Measurements from ENCODE around the gene GJA3. TPM values are rescaled to one million over a fixed set of nuclear protein-coding genes. Genes with fewer than 3 reads are reported as not detected.
A peak's percentile ranks its signal among the peaks of the same experiment; 100 is the strongest.

GJA3 gene
- total and polyA plus RNA-seq, 2 of the 4 experiments (the other 2 are of a cell fraction), result 1.5 to 2.7 TPM

DNA sequence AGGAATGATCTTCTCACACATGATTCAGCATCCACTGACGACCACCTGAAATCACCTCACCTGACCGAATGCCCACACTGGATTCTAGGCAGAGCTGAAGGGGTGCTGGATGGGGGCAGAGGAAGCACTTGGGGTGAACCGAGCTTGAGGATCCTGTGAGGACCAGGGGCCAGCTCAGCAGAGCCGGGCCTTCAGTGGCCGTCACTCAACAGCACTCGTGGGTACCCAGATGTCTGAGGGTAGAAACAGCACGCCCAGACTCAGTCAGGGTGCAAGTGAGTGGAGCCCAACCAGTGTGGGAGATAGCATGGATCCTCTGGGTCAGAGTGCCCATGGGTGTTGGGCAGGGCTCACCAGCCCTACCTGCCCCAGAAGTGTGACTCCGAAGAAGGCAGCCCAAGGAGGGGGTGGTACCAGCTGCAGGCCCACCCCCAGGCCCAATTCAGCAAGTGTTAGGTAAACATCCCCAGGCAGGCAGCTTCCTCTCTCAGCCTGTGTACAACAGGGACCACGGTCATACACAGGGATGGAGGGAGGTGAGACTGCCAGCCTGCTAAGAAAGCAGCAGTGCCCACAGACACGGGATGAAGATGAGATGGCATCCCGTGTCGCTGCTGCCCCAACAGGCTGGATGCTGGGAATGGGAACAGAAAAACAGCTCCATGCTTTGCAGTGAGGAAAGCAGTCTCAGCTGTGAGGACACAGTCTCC is 16.6 kb downstream of the GJA3 start:
- H3K9me1 ChIP-seq (ENCODE audit: insufficient read depth, low read length), result no peaks in the 10 kb centered on the region
- no peak overlapping the region for H2AK9ac ChIP-seq (replicated peaks; ENCODE audit: low read depth, low read length, poor library complexity)
- ChIA-PET POLR2A (ENCODE audit: unreplicated experiment) (no interaction called here), CTCF (interaction anchor here (1.4 kb wide), 1 partner anchor 13 kb away, joined by 3 read pairs; no protein-coding TSS in a partner anchor)
- in situ Hi-C loops (cut with MboI; ENCODE audit: low sequenced_read_pairs), result no loop called here
- H2AK5ac ChIP-seq (ENCODE audit: low read depth, low read length), result no peak overlapping the region
- peaks cover 1% of the 10 kb centered on the region; the same call in 1 of the 2 replicates for H3K36me3 ChIP-seq (ENCODE audit: control insufficient read depth, insufficient read depth, low read length)
- TF ChIP-seq NFE2L2 (IDR thresholded peaks at IDR 0.05; ENCODE audit: low read depth, low read length) (no peak), BHLHE40 (IDR thresholded peaks at IDR 0.05; ENCODE audit: low read depth, low read length) (no peak), CHD1 (IDR thresholded peaks at IDR 0.05; ENCODE audit: low read depth, low read length) (no peak)
- TF ChIP-seq, protein P1, sequence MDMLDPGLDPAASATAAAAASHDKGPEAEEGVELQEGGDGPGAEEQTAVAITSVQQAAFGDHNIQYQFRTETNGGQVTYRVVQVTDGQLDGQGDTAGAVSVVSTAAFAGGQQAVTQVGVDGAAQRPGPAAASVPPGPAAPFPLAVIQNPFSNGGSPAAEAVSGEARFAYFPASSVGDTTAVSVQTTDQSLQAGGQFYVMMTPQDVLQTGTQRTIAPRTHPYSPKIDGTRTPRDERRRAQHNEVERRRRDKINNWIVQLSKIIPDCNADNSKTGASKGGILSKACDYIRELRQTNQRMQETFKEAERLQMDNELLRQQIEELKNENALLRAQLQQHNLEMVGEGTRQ (IDR thresholded peaks at IDR 0.05; ENCODE audit: low read depth, low read length), result no peak
- no peak overlapping the region for H2BK20ac ChIP-seq (ENCODE audit: low read depth, low read length)
- no peak overlapping the region for H2BK5ac ChIP-seq (ENCODE audit: low read depth, low read length, poor library complexity, severe bottlenecking)
- H3K27ac ChIP-seq (ENCODE audit: insufficient read depth, low read length), result no peak overlapping the region
- H3K4me3 ChIP-seq (ENCODE audit: insufficient read depth, low read depth, low read length), result no peak overlapping the region
- no peaks in the 10 kb centered on the region for H4K20me1 ChIP-seq (ENCODE audit: insufficient read depth, low read length)
- H3K56ac ChIP-seq (ENCODE audit: extremely low read depth, insufficient read depth, low read length), result no peak overlapping the region
- 57% methylated on average over 4 of the region's 12 CpGs; no CpG with 5 or more reads in 1 of the 2 experiments for WGBS, 2 experiments (ENCODE audit: extremely low coverage in 2 of 2, insufficient read length in 1 of 2)
- H2BK120ac ChIP-seq (ENCODE audit: low read depth, low read length), result no peak overlapping the region
- dilution Hi-C loops (cut with HindIII; ENCODE audit: low sequenced_read_pairs, unreplicated experiment), result no loop called here
- no peak overlapping the region for H3K9ac ChIP-seq (ENCODE audit: low read depth, low read length)
- no peak overlapping the region for H3K23ac ChIP-seq (ENCODE audit: low read depth, low read length)
- DNase-seq, result no peak
- no peaks in the 10 kb centered on the region for H3K79me1 ChIP-seq (ENCODE audit: low read depth in 1 of 2, low read length in 2 of 2)
- H3K9me3 ChIP-seq (ENCODE audit: control insufficient read depth, insufficient read depth, low read length), result no peaks in the 10 kb centered on the region
- H3K4me2 ChIP-seq (ENCODE audit: low read depth, low read length), result no peak overlapping the region
- H2BK15ac ChIP-seq (ENCODE audit: low read depth, low read length), result no peak overlapping the region
- no peak overlapping the region for H3K14ac ChIP-seq (replicated peaks; ENCODE audit: low read depth, low read length)
- H4K8ac ChIP-seq (ENCODE audit: low read depth in 2 of 2, low read length in 2 of 2), result no peak overlapping the region
- H4K91ac ChIP-seq (ENCODE audit: insufficient read depth, low read depth, low read length), result no peak overlapping the region
- no TSS peak for BruUV-seq (replicated peaks)
- peak overlapping the region; percentile 46 for H2AFZ ChIP-seq (replicated peaks; ENCODE audit: low read length, poor library complexity)
- peaks cover 17% of the 10 kb centered on the region for H3K27me3 ChIP-seq (ENCODE audit: control insufficient read depth, insufficient read depth, low read length)
- no peak overlapping the region for H3K18ac ChIP-seq (ENCODE audit: low read depth, low read length)
- H3K4ac ChIP-seq (ENCODE audit: low read depth, low read length), result no peak overlapping the region
- no peak overlapping the region for H4K5ac ChIP-seq (ENCODE audit: low read depth, low read length)
- intact Hi-C loops (cut with micrococcal nuclease), result no loop called here
- ATAC-seq (ENCODE audit: low read depth), result no peak
- peaks cover 2% of the 10 kb centered on the region; the same call in 1 of the 2 replicates for H3K4me1 ChIP-seq (ENCODE audit: control insufficient read depth, insufficient read depth, low read length)
